H54 (cell line): ENCODE measurements around the gene GRM8.

Experiments
- DNase-seq: peaks from one replicate; pipeline ENCODE4 v3.0.0; 2011; ENCODE audit warnings: low spot score, mixed read lengths; ENCODE audit not compliant: insufficient read length
- FAIRE-seq: peaks from 3 replicates; lab custom pipeline; 2011; peaks lifted over from hg19 to GRCh38; lab: Jason Lieb, UNC
- POLR2A ChIP-seq: IDR thresholded peaks from 2 replicates; pipeline ENCODE4 v1.6.1; 2011; ENCODE audit warnings: low read depth, mild to moderate bottlenecking, low read length

GRM8 gene

DNA sequence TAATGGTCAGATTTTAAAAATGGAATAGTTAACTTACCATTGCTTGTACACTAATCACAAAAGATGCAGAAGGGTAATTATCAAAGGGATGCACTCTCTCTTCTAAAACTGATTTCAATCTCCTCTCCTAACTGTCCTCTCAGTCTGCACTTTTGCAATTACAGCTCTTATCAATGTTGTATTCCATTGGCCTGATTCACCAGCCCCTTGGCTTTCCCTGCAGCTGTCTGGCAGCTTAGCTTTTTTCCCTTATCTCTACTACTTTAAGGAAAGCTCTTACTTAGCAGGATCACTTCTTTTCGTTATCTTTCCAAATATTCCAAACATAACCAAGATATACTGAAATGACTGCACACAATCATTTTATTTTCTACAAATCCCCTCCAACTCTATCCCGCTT is 448.8 kb downstream of the GRM8 start:
- FAIRE-seq (no peak), DNase-seq (no peak)
- no peak for TF ChIP-seq POLR2A

DNA sequence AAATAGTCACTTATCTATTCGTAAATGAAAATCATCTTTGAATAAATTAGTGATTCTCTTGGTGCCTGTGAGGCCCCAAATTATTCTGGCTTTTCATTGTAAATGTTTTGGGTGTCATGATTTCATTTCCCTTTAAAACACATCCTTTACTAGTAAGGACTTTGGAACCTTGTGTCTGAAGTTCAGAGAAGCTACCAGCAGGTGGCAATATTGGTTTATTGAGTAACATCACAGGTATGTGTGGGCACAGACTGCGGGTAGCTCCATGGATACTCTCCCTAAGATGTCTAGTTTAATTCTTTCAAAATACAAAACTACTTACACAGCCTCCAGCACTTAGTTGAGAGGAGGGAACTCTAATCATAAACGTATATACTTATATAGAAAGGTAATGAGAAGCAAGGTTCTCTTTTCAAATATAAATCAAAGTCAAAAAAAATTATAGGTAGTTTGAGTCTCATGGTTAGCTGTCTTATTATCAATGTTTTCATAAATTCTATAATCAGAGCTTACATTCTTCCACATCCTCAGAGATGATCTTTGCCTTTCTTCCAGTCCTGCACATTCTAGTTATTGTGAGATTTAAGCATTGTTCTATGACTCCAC is 449.6 kb downstream of the GRM8 start:
- peak; percentile 23 for DNase-seq

DNA sequence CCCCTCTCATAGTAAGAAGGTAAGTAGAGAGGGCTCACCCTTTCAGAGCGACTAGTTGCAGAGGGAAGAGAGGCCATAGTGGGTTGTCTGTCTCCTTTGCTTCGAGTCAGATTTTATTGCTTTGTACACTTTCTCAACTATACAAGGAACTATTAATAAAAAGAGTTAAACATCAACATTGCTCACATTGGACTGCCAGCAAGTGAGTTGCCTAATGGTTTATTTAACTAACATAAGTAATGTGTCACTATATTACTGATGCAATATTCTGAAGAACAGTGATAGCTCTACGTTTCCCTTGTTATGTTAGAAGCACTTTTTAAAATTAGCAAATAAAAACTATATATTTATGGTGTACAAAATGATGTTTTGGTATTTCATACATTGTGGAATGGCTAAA is 451.0 kb downstream of the GRM8 start:
- DNase-seq (no peak), FAIRE-seq (no peak)
- no peak for TF ChIP-seq POLR2A

More for the DNA sequence above, 449.6 kb downstream of the GRM8 start:
- TF ChIP-seq POLR2A, result no peak
- peak; percentile 94 for FAIRE-seq

DNA sequence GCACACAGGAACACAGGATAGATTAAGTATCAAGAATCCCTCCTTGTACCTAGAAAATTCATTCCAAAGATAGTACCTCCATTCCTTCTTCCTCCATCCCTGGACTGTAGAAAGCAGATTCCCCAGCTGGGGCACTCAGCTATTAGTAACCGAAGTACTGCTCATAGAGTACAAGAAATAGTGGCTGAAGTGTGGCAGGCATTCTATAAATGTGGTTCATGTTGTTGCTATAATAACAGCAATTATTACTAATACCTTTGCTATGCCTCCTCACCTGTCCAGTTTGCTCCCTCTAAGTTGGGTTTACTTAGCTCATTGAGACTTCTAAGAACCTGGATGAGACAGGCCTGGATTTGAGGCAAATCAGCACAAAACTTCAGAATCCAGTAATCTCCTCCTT is 453.2 kb downstream of the GRM8 start:
- FAIRE-seq, result no peak
- TF ChIP-seq POLR2A, result no peak
- DNase-seq, result no peak

DNA sequence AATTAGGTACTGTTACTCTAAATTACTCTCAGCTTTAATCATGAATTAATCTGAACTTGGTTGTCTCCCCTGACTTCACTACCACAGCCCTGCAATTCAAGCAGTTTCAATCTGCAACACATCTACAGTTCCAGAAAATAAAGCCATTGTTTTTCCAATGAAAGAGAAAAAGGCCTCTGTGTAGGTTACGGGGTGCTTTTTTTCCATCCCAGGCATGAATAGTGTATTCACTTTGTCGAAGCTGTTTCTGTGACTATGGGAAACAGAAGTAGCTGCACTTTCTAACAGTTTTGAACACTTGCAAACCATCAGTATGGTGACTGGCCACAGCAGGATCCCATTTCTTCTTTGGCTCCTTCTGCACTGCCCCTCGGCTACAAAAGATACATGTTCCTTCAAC is 460.2 kb downstream of the GRM8 start:
- DNase-seq (no peak), FAIRE-seq (no peak)
- TF ChIP-seq POLR2A, result no peak

DNA sequence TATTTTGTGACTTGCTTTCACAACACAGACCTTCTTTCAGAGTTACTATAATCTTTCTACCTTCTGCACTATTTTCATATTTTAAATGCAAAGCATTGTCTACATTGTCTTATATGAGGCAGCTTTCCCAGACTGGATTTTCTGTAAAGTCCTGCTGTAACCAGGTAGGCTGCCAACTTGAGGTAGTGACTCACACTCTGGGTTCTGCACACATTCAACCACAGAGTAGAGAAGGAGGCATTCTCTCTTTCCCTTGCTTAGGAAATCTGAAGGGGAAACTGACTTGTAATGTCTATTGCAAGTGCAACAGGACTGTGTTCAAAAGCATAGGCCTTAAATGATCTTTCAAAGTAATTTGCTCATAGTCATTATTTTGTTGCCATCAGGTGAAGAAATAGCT is 461.4 kb downstream of the GRM8 start:
- peak; percentile 41 for FAIRE-seq
- DNase-seq, result no peak
- no peak for TF ChIP-seq POLR2A

DNA sequence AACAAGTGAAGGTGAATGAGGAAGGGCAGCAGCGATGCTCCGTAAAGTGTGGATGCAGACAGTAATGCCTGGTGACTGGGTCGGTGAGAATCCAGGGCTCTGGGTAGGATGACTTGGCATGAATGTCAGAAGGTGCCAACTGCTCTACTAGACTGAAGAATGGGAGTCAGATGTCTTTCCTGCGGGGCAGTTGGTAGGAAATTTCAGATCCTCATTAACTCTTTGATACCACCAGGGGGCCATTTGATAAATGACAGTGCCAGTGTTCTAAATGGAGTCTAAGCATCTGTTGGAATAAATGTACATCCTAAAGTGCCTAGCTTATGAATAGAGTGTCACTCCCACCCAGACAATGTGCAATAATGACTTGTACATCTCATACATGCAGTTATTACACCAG is 462.0 kb downstream of the GRM8 start:
- DNase-seq, result no peak
- no peak for TF ChIP-seq POLR2A
- FAIRE-seq, result no peak

DNA sequence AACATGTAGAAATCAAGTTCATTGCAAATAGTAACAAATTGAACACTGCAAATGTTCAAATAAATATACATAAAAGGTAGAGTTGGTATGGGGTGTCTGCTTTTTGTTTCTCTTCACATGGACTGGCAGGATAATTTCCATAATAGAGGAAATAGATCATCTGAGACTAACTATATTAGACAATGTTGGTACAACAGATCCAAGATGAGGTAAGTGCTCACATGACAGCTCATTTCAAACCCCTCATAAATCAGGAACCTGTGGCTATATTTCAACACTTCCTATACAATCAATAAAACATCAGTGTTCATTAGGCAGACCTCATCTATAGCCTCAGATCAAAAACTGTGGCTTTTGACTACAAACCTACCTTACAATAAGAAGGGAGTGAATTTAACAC is 469.1 kb downstream of the GRM8 start:
- no peak for TF ChIP-seq POLR2A
- FAIRE-seq, result no peak
- DNase-seq, result no peak

DNA sequence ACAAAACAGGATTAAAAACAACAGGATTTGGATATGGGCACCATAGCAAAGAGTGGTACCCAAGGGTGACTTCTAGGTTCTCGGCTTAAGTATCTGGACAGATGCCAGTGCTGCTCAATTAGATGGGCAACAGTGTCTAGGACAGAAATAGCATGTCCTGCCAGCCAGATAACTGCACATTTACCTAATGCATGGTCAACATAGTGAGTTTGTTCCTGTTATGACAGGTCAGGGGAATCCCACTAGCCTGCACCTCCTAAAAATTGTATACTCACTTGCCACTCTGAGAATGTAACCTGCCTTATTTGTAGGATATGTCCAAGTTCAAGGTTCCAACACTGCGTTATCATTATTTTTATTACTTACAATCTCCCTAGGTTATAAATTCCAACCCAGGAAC is 471.7 kb downstream of the GRM8 start:
- FAIRE-seq, result no peak
- no peak for TF ChIP-seq POLR2A
- no peak for DNase-seq

DNA sequence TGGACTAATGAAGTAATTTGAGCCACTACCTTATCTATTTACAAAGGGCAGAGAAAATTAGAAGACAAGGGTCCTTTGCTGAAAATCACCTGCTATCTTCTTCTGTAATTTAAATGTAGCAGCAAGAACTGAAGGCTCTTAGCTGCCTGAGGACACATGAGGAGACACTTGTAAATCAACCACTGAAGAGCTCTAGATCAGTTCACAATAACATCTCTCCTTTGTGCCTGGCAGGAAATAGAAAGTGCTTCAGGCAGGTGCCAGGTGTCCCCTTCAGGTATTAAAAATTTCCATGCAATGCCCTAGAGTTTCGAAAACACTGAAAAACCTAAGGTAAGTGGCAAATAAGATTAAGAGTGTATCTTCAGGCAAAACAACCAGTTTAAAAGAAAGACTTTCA is 474.6 kb downstream of the GRM8 start:
- TF ChIP-seq POLR2A, result no peak
- FAIRE-seq, result no peak
- DNase-seq, result no peak

DNA sequence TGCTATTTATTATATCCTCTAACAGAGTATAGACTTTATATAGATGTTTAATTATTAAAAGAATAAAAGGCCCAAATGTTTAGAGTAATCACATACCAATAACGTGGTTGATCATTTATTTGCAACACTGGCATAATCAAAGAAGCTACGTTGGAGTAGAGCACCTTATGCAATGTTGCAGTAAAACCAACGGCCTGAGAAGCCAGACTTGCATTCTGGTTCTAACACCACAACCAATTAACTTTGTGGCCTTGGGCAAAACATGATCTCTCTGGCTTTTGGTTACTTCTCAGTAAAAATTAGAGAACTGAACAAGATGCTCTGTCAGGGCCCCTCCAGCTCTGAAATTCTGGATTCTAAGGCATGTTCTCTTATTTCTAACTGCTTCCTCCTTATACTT is 476.2 kb downstream of the GRM8 start:
- DNase-seq, result no peak
- FAIRE-seq, result no peak
- no peak for TF ChIP-seq POLR2A

DNA sequence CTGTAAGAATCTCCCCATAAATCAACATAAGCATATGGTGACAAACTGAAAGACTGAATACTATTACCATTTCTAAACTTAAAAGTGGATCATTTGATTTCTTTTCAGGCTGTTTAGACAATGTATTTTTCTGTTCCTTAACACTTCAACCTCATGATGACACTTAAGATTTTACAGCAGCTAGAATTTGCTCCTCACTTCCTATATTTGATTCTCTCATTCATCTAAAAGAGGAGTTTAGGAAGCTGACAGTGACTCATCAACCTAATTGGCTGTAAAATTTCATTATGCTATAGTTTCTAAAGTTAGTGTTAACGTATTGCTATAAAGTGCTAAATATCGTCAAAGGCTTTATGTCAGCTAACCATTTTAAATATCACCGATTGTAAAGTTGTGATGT is 478.7 kb downstream of the GRM8 start:
- TF ChIP-seq POLR2A, result no peak
- DNase-seq, result no peak
- FAIRE-seq, result no peak

DNA sequence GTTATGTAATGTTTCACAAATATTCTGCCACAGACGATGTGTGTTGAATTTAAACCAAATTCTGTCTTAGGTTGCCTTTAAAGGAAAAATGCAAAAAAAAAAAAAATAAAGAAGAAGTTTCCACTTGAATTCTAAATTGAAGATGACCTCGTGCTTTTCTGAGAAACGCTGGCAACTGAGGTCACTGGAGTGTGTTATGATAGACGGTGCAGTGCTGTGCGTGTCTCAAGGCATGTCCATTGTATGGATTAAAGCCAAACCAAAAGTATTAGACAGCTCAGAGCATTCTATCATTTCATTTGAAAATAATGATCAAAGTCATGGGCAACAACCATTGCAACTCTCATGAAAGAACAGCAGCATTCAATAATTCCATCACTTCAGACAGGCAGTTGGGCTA is 483.9 kb downstream of the GRM8 start:
- DNase-seq, result no peak
- TF ChIP-seq POLR2A, result no peak
- FAIRE-seq, result no peak

DNA sequence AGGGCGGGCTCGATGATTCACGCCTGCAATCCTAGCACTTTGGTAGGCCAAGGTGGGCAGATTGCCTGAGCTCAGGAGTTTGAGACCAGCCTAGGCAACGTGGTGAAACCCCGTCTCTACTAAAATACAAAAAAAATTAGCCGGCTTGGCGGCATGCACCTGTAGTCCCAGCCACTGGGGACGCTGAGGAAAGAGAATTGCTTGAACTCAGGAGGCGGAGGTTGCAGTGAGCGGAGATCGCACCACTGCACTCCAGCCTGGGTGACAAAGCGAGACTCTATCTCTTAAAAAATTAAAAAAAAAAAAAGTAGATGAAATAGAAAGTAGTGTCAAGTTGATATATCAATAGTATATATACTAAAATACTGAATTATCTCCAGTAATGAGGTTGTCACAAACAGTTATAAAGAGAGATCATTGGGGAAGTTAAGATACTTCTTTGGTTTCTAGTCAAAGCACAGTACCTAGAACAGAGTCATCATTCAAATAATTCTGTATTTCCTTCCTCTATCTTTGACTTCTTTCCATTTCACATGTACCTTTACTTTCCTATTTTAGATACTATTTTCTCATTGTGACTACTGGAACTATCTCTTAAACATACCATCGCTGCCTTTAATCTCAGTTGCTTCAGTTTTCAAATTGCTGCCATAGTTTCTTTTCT is 491.7 kb downstream of the GRM8 start:
- FAIRE-seq (no peak), DNase-seq (no peak)
- TF ChIP-seq POLR2A, result no peak

DNA sequence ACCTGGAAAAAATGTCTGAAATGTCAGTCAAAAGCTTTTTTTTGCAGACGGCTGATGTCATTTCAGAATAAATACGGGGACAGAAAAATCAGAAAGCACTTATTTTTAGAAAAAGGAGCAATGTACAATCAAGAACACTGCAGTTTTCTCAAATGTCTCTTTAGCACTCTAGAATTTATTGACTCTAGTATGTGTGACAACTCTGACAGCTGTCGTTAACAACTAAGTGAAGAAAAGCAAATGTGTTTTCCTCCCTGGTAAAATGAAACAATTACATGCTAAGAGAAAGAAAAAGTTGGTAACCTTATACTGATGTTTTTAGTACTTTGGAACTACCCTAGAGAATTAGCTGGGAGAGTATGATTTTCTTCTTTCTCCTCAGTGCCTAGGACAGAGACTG is 497.4 kb downstream of the GRM8 start:
- no peak for FAIRE-seq

More for the DNA sequence above, 497.4 kb downstream of the GRM8 start:
- no peak for TF ChIP-seq POLR2A
- DNase-seq, result no peak
